B cell (primary cell): ENCODE measurements around the gene CES3. TPM values are rescaled to one million over a fixed set of nuclear protein-coding genes. Genes with fewer than 3 reads are reported as not detected.

ENCODE experiments used
- ATAC-seq: fragments of 200-7000 bp; cut with Tn5 transposase; one replicate; pipeline ENCODE4 v1.10.0; 2021; ENCODE audit warnings: low read depth, mild to moderate bottlenecking, moderate number of reproducible peaks, moderate library complexity
- CTCF ChIA-PET: fragments of 350-600 bp; sonication (Branson Sonifier 250); formaldehyde crosslinking; loops from one replicate; lab custom pipeline; 2021; ENCODE audit warnings: antibody characterized with exemption, inconsistent platforms; lab: Charles Lee
- POLR2A ChIA-PET: fragments of 350-600 bp; sonication (Branson Sonifier 250); formaldehyde crosslinking; loops from one replicate; lab custom pipeline; 2021; ENCODE audit warnings: antibody characterized with exemption; lab: Charles Lee
- DNase-seq: peaks from one replicate; pipeline ENCODE4 v3.0.0; 2013
- H2AFZ ChIP-seq: 2 replicates; pipeline ENCODE4 v1.6.1; 2012; ENCODE audit warnings: mild to moderate bottlenecking, low read depth, low read length; ENCODE audit not compliant: insufficient read depth, poor library complexity, severe bottlenecking
- H3K27ac ChIP-seq, 2 donors: 1 replicate in 1 of 2; 2 replicates in 1 of 2; pipeline ENCODE4 v1.5.1; 2012 to 2013; ENCODE audit warnings: low read length in 2 of 2, mild to moderate bottlenecking in 2 of 2, moderate library complexity in 1 of 2
- H3K27me3 ChIP-seq, 4 experiments: fragments of 200-600 bp in 1 of 4; sonication (generic) in 1 of 4; replicated peaks in 1 of 4; 1 replicate in 2 of 4; 2 replicates in 2 of 4; pipeline versions ENCODE4 v1.6.1 to v1.7.0; 2013 to 2016; ENCODE audit warnings: low read length in 3 of 4, mild to moderate bottlenecking in 2 of 4, mixed read lengths in 1 of 4, moderate library complexity in 1 of 4; ENCODE audit not compliant: insufficient read depth in 4 of 4, control insufficient read depth in 3 of 4; ENCODE audit errors: control extremely low read depth in 1 of 4
- H3K36me3 ChIP-seq, 2 experiments: replicated peaks in 1 of 2; 1 replicate in 1 of 2; 2 replicates in 1 of 2; pipeline versions ENCODE4 v1.6.1 to v1.7.1; 2013; ENCODE audit warnings: low read length in 1 of 2; ENCODE audit not compliant: insufficient read depth in 2 of 2, control insufficient read depth in 1 of 2; ENCODE audit errors: control extremely low read depth in 1 of 2, extremely low read depth in 1 of 2
- H3K4me1 ChIP-seq, 2 donors: fragments of 200-600 bp in 1 of 2; sonication (generic) in 1 of 2; 1 replicate in 1 of 2; 2 replicates in 1 of 2; pipeline versions ENCODE4 v1.5.1 to v1.6.1; 2013 to 2017; ENCODE audit warnings: low read length in 2 of 2; ENCODE audit not compliant: control insufficient read depth in 2 of 2, insufficient read depth in 2 of 2
- H3K4me2 ChIP-seq: replicated peaks from 2 replicates; pipeline ENCODE3; 2012; ENCODE audit warnings: mild to moderate bottlenecking, low read depth, low read length; ENCODE audit not compliant: poor library complexity, severe bottlenecking
- H3K4me3 ChIP-seq, 5 experiments: fragments of 200-600 bp in 1 of 5; sonication (generic) in 1 of 5; 1 replicate in 3 of 5; 2 replicates in 2 of 5; pipeline versions ENCODE4 v1.5.1 to v1.7.0; 2011 to 2016; ENCODE audit warnings: low read length in 4 of 5, mild to moderate bottlenecking in 4 of 5, low read depth in 2 of 5, control low read depth in 1 of 5, moderate library complexity in 1 of 5; ENCODE audit not compliant: insufficient read depth in 1 of 5; ENCODE audit errors: control extremely low read depth in 1 of 5, extremely low read depth in 1 of 5
- H3K79me2 ChIP-seq: fragments of 200-600 bp; sonication (generic); one replicate; pipeline ENCODE4 v1.6.0; 2016; ENCODE audit warnings: low read length; ENCODE audit not compliant: control insufficient read depth, insufficient read depth
- H3K9ac ChIP-seq: fragments of 200-600 bp; sonication (generic); 2 replicates; pipeline ENCODE4 v1.6.1; 2017; ENCODE audit warnings: mild to moderate bottlenecking, low read length, moderate library complexity
- H3K9me3 ChIP-seq, 3 donors: one replicate each; pipeline versions ENCODE4 v1.6.1 to v1.7.1; 2013; ENCODE audit warnings: low read length in 2 of 3; ENCODE audit not compliant: control insufficient read depth in 2 of 3, insufficient read depth in 1 of 3; ENCODE audit errors: control extremely low read depth in 1 of 3
- H4K20me1 ChIP-seq: 2 replicates; pipeline ENCODE4 v1.6.0; 2012; ENCODE audit warnings: mild to moderate bottlenecking, low read length; ENCODE audit not compliant: insufficient read depth, control insufficient read depth, poor library complexity, severe bottlenecking
- H3K27ac Mint-ChIP-seq: one replicate; pipeline ENCODE4 v1.8.0; 2021; ENCODE audit warnings: mixed read lengths
- H3K27me3 Mint-ChIP-seq: one replicate; pipeline ENCODE4 v1.8.0; 2021; ENCODE audit warnings: mixed read lengths
- H3K4me1 Mint-ChIP-seq: one replicate; pipeline ENCODE4 v1.8.0; 2021; ENCODE audit warnings: mixed read lengths
- H3K4me3 Mint-ChIP-seq: one replicate; pipeline ENCODE4 v1.8.0; 2021; ENCODE audit warnings: mixed read lengths
- H3K9me3 Mint-ChIP-seq: one replicate; pipeline ENCODE4 v1.8.0; 2022; ENCODE audit warnings: mixed read lengths; ENCODE audit not compliant: insufficient read depth
- CTCF ChIP-seq: fragments of 200-600 bp; IDR thresholded peaks from one replicate; pipeline ENCODE4 v1.8.0; 2022; ENCODE audit warnings: antibody characterized with exemption, mild to moderate bottlenecking
- EZH2 ChIP-seq: IDR thresholded peaks from 2 replicates; pipeline ENCODE4 v1.6.1; 2012; ENCODE audit warnings: borderline replicate concordance, low read depth, mild to moderate bottlenecking, moderate library complexity, low read length; ENCODE audit not compliant: insufficient read depth, poor library complexity, severe bottlenecking
- WGBS: methylation state at CpG from one replicate; pipeline ENCODE4 v1.1.5; 2013; ENCODE audit warnings: missing lambda C conversion rate; ENCODE audit not compliant: insufficient coverage; 5-methylcytosine and 5-hydroxymethylcytosine counted together
- intact Hi-C: fragments of 100-400 bp; cut with micrococcal nuclease; formaldehyde crosslinking; loops from one replicate; pipeline ENCODE4 v1.10.0; 2022
- polyA plus RNA-seq: library from polyadenylated mRNA; depleted of rRNA; stranded (reverse); fragments of >200 nt; gene quantifications from 2 replicates; pipeline ENCODE4 v1.2.3, GENCODE V29; 2012
- total RNA-seq, 2 donors: library from RNA; stranded (reverse); fragments of 120-200 nt in 1 of 2; gene quantifications; 1 replicate in 1 of 2; 2 replicates in 1 of 2; pipeline versions ENCODE4 v1.2.3 to v1.2.4, GENCODE V29; 2013 to 2022

Gene CES3
- total and polyA plus RNA-seq, 2 donors (not counting 1 experiment from before 2014, with no cell fraction given), result 0.25 to 0.42 TPM

DNA sequence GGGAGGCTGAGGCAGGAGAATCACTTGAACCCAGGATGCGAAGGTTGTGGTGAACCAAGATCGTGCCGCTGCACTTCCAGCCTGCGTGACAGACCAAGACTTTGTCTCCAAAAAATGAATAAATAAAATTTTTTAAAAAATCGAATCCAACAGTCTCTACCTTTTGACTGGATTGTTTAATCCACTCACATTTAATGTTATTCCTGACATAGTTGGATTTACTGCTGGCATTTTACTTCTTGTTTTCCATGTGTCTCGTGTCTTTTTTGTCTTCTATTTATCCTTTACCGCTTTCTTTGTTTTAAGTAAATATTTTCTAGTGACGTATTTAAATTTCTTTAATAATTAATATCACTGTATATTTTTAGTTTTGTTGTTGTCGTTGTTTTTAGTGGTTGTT is 22.0 kb downstream of the CES3 start:
- H3K9ac ChIP-seq, result no peak overlapping the region
- no peaks in the 10 kb centered on the region for H4K20me1 ChIP-seq
- 90% methylated on average over 3 of the region's 9 CpGs for WGBS
- ChIA-PET CTCF (interaction anchor here (0.8 to 1.6 kb wide), 3 partner anchors 10 to 172 kb away, joined by 3 to 4 read pairs (median 3); no protein-coding TSS in a partner anchor), POLR2A (no interaction called here)
- no peak overlapping the region for H2AFZ ChIP-seq
- no peak overlapping the region for H3K4me3 Mint-ChIP-seq
- H3K4me1 ChIP-seq, result no peaks in the 10 kb centered on the region
- DNase-seq (no peak), ATAC-seq (no peak)
- TF ChIP-seq EZH2 (no peak), CTCF (no peak)
- no peaks in the 10 kb centered on the region for H3K36me3 ChIP-seq
- H3K27me3 Mint-ChIP-seq, result no peaks in the 10 kb centered on the region
- intact Hi-C loops, result no loop called here
- no peak overlapping the region for H3K4me2 ChIP-seq
- H3K79me2 ChIP-seq, result no peaks in the 10 kb centered on the region
- no peaks in the 10 kb centered on the region for H3K9me3 Mint-ChIP-seq
- H3K27me3 ChIP-seq, result no peaks in the 10 kb centered on the region
- H3K27ac ChIP-seq, result no peak overlapping the region
- no peaks in the 10 kb centered on the region for H3K9me3 ChIP-seq
- H3K27ac Mint-ChIP-seq, result no peak overlapping the region
- no peak overlapping the region for H3K4me3 ChIP-seq
- no peaks in the 10 kb centered on the region for H3K4me1 Mint-ChIP-seq

DNA sequence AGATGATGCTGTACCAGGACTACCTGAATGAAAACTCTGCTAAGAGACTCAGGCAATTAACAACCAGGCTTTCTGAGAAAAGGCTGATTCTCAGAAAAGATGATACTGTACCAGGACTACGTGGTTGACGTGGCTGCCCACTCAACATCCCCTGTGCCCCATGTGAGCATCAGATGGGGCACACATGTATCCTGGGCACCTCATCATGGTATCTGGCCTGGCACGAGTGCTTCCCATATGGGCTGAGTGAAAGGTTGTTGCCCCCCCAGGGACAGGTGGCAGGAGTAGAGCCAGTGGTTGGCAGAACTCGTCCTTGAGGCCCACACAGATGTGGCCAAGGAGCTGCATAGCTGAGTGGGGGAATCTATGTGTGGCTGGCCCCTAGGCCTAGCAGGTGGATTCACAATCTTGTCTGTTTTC is 23.8 kb downstream of the CES3 start:
- H3K4me1 ChIP-seq, result no peaks in the 10 kb centered on the region
- H3K36me3 ChIP-seq, result no peaks in the 10 kb centered on the region
- 73% methylated on average over 4 of the region's 4 CpGs for WGBS
- no peaks in the 10 kb centered on the region for H3K27me3 ChIP-seq
- no peaks in the 10 kb centered on the region for H4K20me1 ChIP-seq
- Mint-ChIP-seq H3K9me3 (no peaks in the 10 kb centered on the region), H3K27ac (no peak overlapping the region), H3K27me3 (no peaks in the 10 kb centered on the region), H3K4me1 (no peaks in the 10 kb centered on the region), H3K4me3 (no peak overlapping the region)
- no peak for DNase-seq
- no peak overlapping the region for H3K4me3 ChIP-seq
- no peak overlapping the region for H3K9ac ChIP-seq
- no peak overlapping the region for H2AFZ ChIP-seq
- no peak for ATAC-seq
- no peak overlapping the region for H3K27ac ChIP-seq
- no peaks in the 10 kb centered on the region for H3K79me2 ChIP-seq
- intact Hi-C loops, result no loop called here
- TF ChIP-seq EZH2, result no peak
- TF ChIP-seq CTCF, result no peak
- no peaks in the 10 kb centered on the region for H3K9me3 ChIP-seq
- ChIA-PET POLR2A (no interaction called here), CTCF (interaction anchor here (1.0 to 1.3 kb wide), 2 partner anchors 169 to 170 kb away, joined by 3 to 5 read pairs; no protein-coding TSS in a partner anchor)
- H3K4me2 ChIP-seq, result no peak overlapping the region
